Measurements from ENCODE around the gene SYNGAP1. TPM values are rescaled to one million over a fixed set of nuclear protein-coding genes. Genes with fewer than 3 reads are reported as not detected.
"Not testable (repeated sequence)": the region's sequence is repeated elsewhere in the genome, so short reads cannot be mapped to it uniquely, and the experiment has no call there.

Gene SYNGAP1
- total and polyA plus RNA-seq, 3 donors from 2014 or later: 29.4 to 43.9 (median 31.5) TPM

GRCh38 chr6:33391922-33392594, 27.8 kb upstream of the SYNGAP1 start:
- Histone ChIP-seq H3K4me3 (peak overlapping the region; percentile 51 to 65), H3K27ac (peak overlapping the region; percentile 64 to 96), H3K9me3 (no peaks in the 10 kb centered on the region), H3K4me1 (peaks cover 7% of the 10 kb centered on the region), H3K36me3 (ENCODE audit: low read depth, missing control alignments) (no peaks in the 10 kb centered on the region), H3K27me3 (no peaks in the 10 kb centered on the region)
- WGBS, 2 donors: 1% methylated on average over 12 to 24 of the region's 31 CpGs
- intact Hi-C loops (cut with DNase I; ENCODE audit: low total_unique reads): no loop called here
- no peak for TF ChIP-seq CTCF (IDR thresholded peaks at IDR 0.05)
- TF ChIP-seq POLR2A (IDR thresholded peaks at IDR 0.05): no peak
- no peak for DNase-seq

GRCh38 chr6:33392595-33392948, 27.3 kb upstream of the SYNGAP1 start:
- Histone ChIP-seq H3K27ac (peak overlapping the region in 1 of 2 donors; percentile 64), H3K9me3 (no peaks in the 10 kb centered on the region), H3K27me3 (no peaks in the 10 kb centered on the region), H3K36me3 (ENCODE audit: low read depth, missing control alignments) (no peaks in the 10 kb centered on the region), H3K4me1 (peaks cover 7% of the 10 kb centered on the region), H3K4me3 (no peak overlapping the region)
- intact Hi-C loops (cut with DNase I; ENCODE audit: low total_unique reads): no loop called here
- 33 to 43% methylated on average over 5 of the region's 5 CpGs for WGBS, 2 donors
- DNase-seq: no peak
- TF ChIP-seq CTCF (IDR thresholded peaks at IDR 0.05): no peak
- no peak for TF ChIP-seq POLR2A (IDR thresholded peaks at IDR 0.05)

- no peaks in the 10 kb centered on the region for H3K36me3 ChIP-seq (ENCODE audit: low read depth, missing control alignments)
- 40 to 57% methylated on average over 3 of the region's 3 CpGs for WGBS, 2 donors
- peaks cover 7% of the 10 kb centered on the region for H3K4me1 ChIP-seq
- TF ChIP-seq POLR2A (IDR thresholded peaks at IDR 0.05): no peak
- TF ChIP-seq CTCF (IDR thresholded peaks at IDR 0.05): no peak
- H3K9me3 ChIP-seq: no peaks in the 10 kb centered on the region
- DNase-seq: no peak
- no peaks in the 10 kb centered on the region for H3K27me3 ChIP-seq
- no peak overlapping the region for H3K27ac ChIP-seq
- H3K4me3 ChIP-seq: no peak overlapping the region
- intact Hi-C loops (cut with DNase I; ENCODE audit: low total_unique reads): no loop called here
Observed at GRCh38 chr6:33392979-33393378, 26.9 kb upstream of the SYNGAP1 start.

- TF ChIP-seq POLR2A (IDR thresholded peaks at IDR 0.05) (no peak), CTCF (IDR thresholded peaks at IDR 0.05) (no peak)
- no peaks in the 10 kb centered on the region for H3K27me3 ChIP-seq
- intact Hi-C loops (cut with DNase I; ENCODE audit: low total_unique reads): no loop called here
- H3K4me1 ChIP-seq: no peaks in the 10 kb centered on the region
- 57 to 88% methylated on average over 1 of the region's 1 CpG for WGBS, 2 donors
- no peak overlapping the region for H3K27ac ChIP-seq
- H3K4me3 ChIP-seq: no peak overlapping the region
- no peaks in the 10 kb centered on the region for H3K36me3 ChIP-seq (ENCODE audit: low read depth, missing control alignments)
- no peaks in the 10 kb centered on the region for H3K9me3 ChIP-seq
- no peak for DNase-seq
Observed at GRCh38 chr6:33397541-33397940, 22.3 kb upstream of the SYNGAP1 start.

GRCh38 chr6:33398601-33399000, 21.3 kb upstream of the SYNGAP1 start:
- H3K9me3 ChIP-seq; H3K27me3 ChIP-seq; H3K27ac ChIP-seq; H3K36me3 ChIP-seq (ENCODE audit: low read depth, missing control alignments); intact Hi-C loops (cut with DNase I; ENCODE audit: low total_unique reads); H3K4me1 ChIP-seq; DNase-seq; H3K4me3 ChIP-seq: not testable (repeated sequence)
- WGBS, 2 donors: 100% methylated on average over 3 of the region's 3 CpGs

GRCh38 chr6:33399881-33400280, 20.0 kb upstream of the SYNGAP1 start:
- H3K27me3 ChIP-seq; DNase-seq; H3K4me1 ChIP-seq; H3K36me3 ChIP-seq (ENCODE audit: low read depth, missing control alignments); H3K27ac ChIP-seq; intact Hi-C loops (cut with DNase I; ENCODE audit: low total_unique reads); H3K4me3 ChIP-seq; H3K9me3 ChIP-seq: not testable (repeated sequence)
- WGBS, 2 donors: 90 to 93% methylated on average over 6 of the region's 6 CpGs
